H1 (cell line): ENCODE data around the gene COX19. TPM values are rescaled to one million over a fixed set of nuclear protein-coding genes. Genes with fewer than 3 reads are reported as not detected.
A peak's percentile ranks its signal among the peaks of the same experiment; 100 is the strongest.

Experiments used
- CTCF ChIA-PET: fragments of 300-600 bp; sonication (Branson Sonifier 250); formaldehyde crosslinking; loops from one replicate; lab custom pipeline; 2021; ENCODE audit not compliant: partially characterized antibody; lab: Charles Lee
- POLR2A ChIA-PET: fragments of 300-600 bp; sonication (Branson Sonifier 250); formaldehyde crosslinking; loops from one replicate; lab custom pipeline; 2021; ENCODE audit warnings: inconsistent platforms; ENCODE audit not compliant: partially characterized antibody; lab: Charles Lee
- DNase-seq, 2 experiments: peaks; one replicate each; pipeline versions ENCODE4 v3.0.0 to v3.0.0-alpha.2; 2010 to 2022; ENCODE audit warnings: low spot score in 2 of 2, low read depth in 1 of 2, mixed read lengths in 1 of 2
- FAIRE-seq: peaks from 2 replicates; lab custom pipeline; 2011; peaks lifted over from hg19 to GRCh38; lab: Jason Lieb, UNC
- H2AFZ ChIP-seq: 2 replicates; pipeline ENCODE4 v1.8.1; 2012; ENCODE audit warnings: low read length, inconsistent platforms
- H2AK5ac ChIP-seq: 2 replicates; pipeline ENCODE4 v1.6.1; 2013; ENCODE audit warnings: low read depth, low read length
- H2BK120ac ChIP-seq: replicated peaks from 2 replicates; pipeline ENCODE3; 2013; ENCODE audit warnings: low read depth, low read length, inconsistent platforms
- H2BK12ac ChIP-seq: 2 replicates; pipeline ENCODE4 v1.6.1; 2013; ENCODE audit warnings: low read depth, low read length
- H2BK15ac ChIP-seq: 2 replicates; pipeline ENCODE4 v1.6.1; 2013; ENCODE audit warnings: low read length
- H2BK20ac ChIP-seq: 2 replicates; pipeline ENCODE4 v1.6.1; 2013; ENCODE audit warnings: low read length
- H2BK5ac ChIP-seq: 2 replicates; pipeline ENCODE4 v1.6.1; 2013; ENCODE audit warnings: low read depth, low read length
- H3K14ac ChIP-seq: 2 replicates; pipeline ENCODE4 v1.6.1; 2013; ENCODE audit warnings: inconsistent platforms; ENCODE audit not compliant: insufficient read length
- H3K18ac ChIP-seq: 2 replicates; pipeline ENCODE4 v1.6.1; 2013; ENCODE audit warnings: low read length; ENCODE audit errors: extremely low read depth
- H3K23ac ChIP-seq: 2 replicates; pipeline ENCODE4 v1.6.1; 2013; ENCODE audit warnings: inconsistent platforms; ENCODE audit not compliant: insufficient read length
- H3K23me2 ChIP-seq: 2 replicates; pipeline ENCODE4 v1.6.1; 2013; ENCODE audit warnings: low read depth, low read length
- H3K27ac ChIP-seq: 2 replicates; pipeline ENCODE4 v1.6.1; 2011; ENCODE audit warnings: low read depth, low read length, inconsistent platforms
- H3K27me3 ChIP-seq, 4 experiments: replicated peaks in 1 of 4; 1 replicate in 1 of 4; 2 replicates in 3 of 4; pipeline versions ENCODE4 v1.6.1 to v1.8.1; 2011 to 2013; ENCODE audit warnings: low read length in 3 of 4, mild to moderate bottlenecking in 3 of 4, inconsistent platforms in 2 of 4, mixed read lengths in 2 of 4, moderate library complexity in 1 of 4; ENCODE audit not compliant: control insufficient read depth in 3 of 4, insufficient read depth in 3 of 4; ENCODE audit errors: extremely low read depth in 1 of 4
- H3K36me3 ChIP-seq, 4 experiments: 2 replicates each; pipeline versions ENCODE4 v1.6.1 to v1.8.1; 2011 to 2013; ENCODE audit warnings: mild to moderate bottlenecking in 4 of 4, low read length in 3 of 4, moderate library complexity in 2 of 4, control low read depth in 1 of 4, inconsistent platforms in 1 of 4; ENCODE audit not compliant: insufficient read depth in 4 of 4, control insufficient read depth in 2 of 4
- H3K4ac ChIP-seq: replicated peaks from 2 replicates; pipeline ENCODE3; 2013; ENCODE audit warnings: low read length, low read depth, mixed read lengths, inconsistent platforms; ENCODE audit not compliant: insufficient read length
- H3K4me1 ChIP-seq, 4 experiments: replicated peaks in 1 of 4; 1 replicate in 1 of 4; 2 replicates in 3 of 4; pipeline versions ENCODE4 v1.6.1 to v1.8.1; 2011 to 2013; ENCODE audit warnings: low read length in 3 of 4, inconsistent platforms in 2 of 4, mixed read lengths in 1 of 4; ENCODE audit not compliant: insufficient read depth in 4 of 4, control insufficient read depth in 3 of 4
- H3K4me2 ChIP-seq, 2 experiments: 2 replicates each; pipeline versions ENCODE4 v1.6.1 to v1.8.1; 2011 to 2013; ENCODE audit warnings: low read depth in 2 of 2, low read length in 2 of 2, control low read depth in 1 of 2, inconsistent platforms in 1 of 2, mild to moderate bottlenecking in 1 of 2; ENCODE audit not compliant: insufficient read depth in 1 of 2
- H3K4me3 ChIP-seq, 4 experiments: fragments of 200-600, 300-600 bp in 1 of 4; sonication (generic), shearing (Covaris generic), sonication (Bioruptor Twin) in 1 of 4; 2 replicates each; pipeline versions ENCODE4 v1.5.1 to v1.8.1; 2011 to 2016; ENCODE audit warnings: low read length in 4 of 4, low read depth in 3 of 4, control low read depth in 2 of 4, inconsistent platforms in 2 of 4, mild to moderate bottlenecking in 2 of 4, mixed read lengths in 1 of 4, moderate library complexity in 1 of 4; ENCODE audit not compliant: insufficient read depth in 2 of 4; ENCODE audit errors: extremely low read depth in 1 of 4
- H3K56ac ChIP-seq: replicated peaks from 2 replicates; pipeline ENCODE3; 2013; ENCODE audit warnings: low read depth, mild to moderate bottlenecking, mixed read lengths, low read length, inconsistent platforms; ENCODE audit not compliant: insufficient read length
- H3K79me1 ChIP-seq: 2 replicates; pipeline ENCODE4 v1.6.1; 2013; ENCODE audit warnings: low read depth, low read length, control low read depth
- H3K79me2 ChIP-seq, 2 experiments: 2 replicates each; pipeline versions ENCODE4 v1.6.1 to v1.8.1; 2012 to 2013; ENCODE audit warnings: low read length in 2 of 2, mild to moderate bottlenecking in 2 of 2, inconsistent platforms in 1 of 2; ENCODE audit not compliant: insufficient read depth in 2 of 2, control insufficient read depth in 1 of 2
- H3K9ac ChIP-seq, 4 experiments: replicated peaks in 1 of 4; 1 replicate in 1 of 4; 2 replicates in 3 of 4; pipeline versions ENCODE4 v1.6.1 to v1.8.1; 2011 to 2013; ENCODE audit warnings: low read depth in 3 of 4, low read length in 3 of 4, control low read depth in 2 of 4, mild to moderate bottlenecking in 2 of 4, moderate library complexity in 2 of 4, inconsistent platforms in 1 of 4; ENCODE audit errors: extremely low read depth in 1 of 4
- H3K9me3 ChIP-seq, 2 experiments: 2 replicates each; pipeline versions ENCODE4 v1.6.1 to v1.8.1; 2012 to 2013; ENCODE audit warnings: mild to moderate bottlenecking in 2 of 2, moderate library complexity in 2 of 2, control low read depth in 1 of 2, inconsistent platforms in 1 of 2, low read depth in 1 of 2, low read length in 1 of 2, mixed read lengths in 1 of 2; ENCODE audit not compliant: insufficient read depth in 2 of 2
- H4K20me1 ChIP-seq, 2 experiments: replicated peaks in 1 of 2; 2 replicates each; pipeline versions ENCODE3 to v1.8.1; 2011 to 2013; ENCODE audit warnings: inconsistent platforms in 2 of 2, low read length in 2 of 2, mild to moderate bottlenecking in 1 of 2; ENCODE audit not compliant: insufficient read depth in 2 of 2, control insufficient read depth in 1 of 2
- H4K5ac ChIP-seq: 2 replicates; pipeline ENCODE4 v1.6.1; 2013; ENCODE audit warnings: low read length, low read depth, mixed read lengths, inconsistent platforms; ENCODE audit not compliant: insufficient read length
- H4K8ac ChIP-seq: 2 replicates; pipeline ENCODE4 v1.8.0; 2013; ENCODE audit warnings: mild to moderate bottlenecking, moderate library complexity, low read length, inconsistent platforms; ENCODE audit not compliant: insufficient read depth; ENCODE audit errors: extremely low read depth
- H4K91ac ChIP-seq: replicated peaks from 2 replicates; pipeline ENCODE3; 2013; ENCODE audit warnings: low read length, mixed read lengths, inconsistent platforms; ENCODE audit not compliant: insufficient read length
- MAX ChIP-seq: IDR thresholded peaks from 2 replicates; pipeline ENCODE4 v1.6.1; 2012; ENCODE audit warnings: inconsistent platforms
- WGBS, 2 experiments: shearing (Covaris generic) in 1 of 2; methylation state at CpG; one replicate each; pipeline versions ENCODE4 v1.1.6 to v1.1.7; 2013 to 2015; ENCODE audit warnings: low lambda C conversion rate in 2 of 2, mixed read lengths in 2 of 2, inconsistent platforms in 1 of 2, low coverage in 1 of 2, missing lambda C conversion rate in 1 of 2; ENCODE audit not compliant: insufficient replicate concordance in 2 of 2, insufficient coverage in 1 of 2, insufficient read length in 1 of 2; ENCODE audit errors: extremely low coverage in 1 of 2, missing lambda C conversion rate in 1 of 2; 5-methylcytosine and 5-hydroxymethylcytosine counted together
- polyA plus RNA-seq, 7 experiments: library from polyadenylated mRNA; depleted of rRNA in 3 of 7; stranded (reverse) in 5 of 7; unstranded in 2 of 7; fragments of >200 nt in 5 of 7; fragments of 200-250 nt in 2 of 7; gene quantifications; 1 replicate in 5 of 7; 2 replicates in 1 of 7; 4 replicates in 1 of 7; pipeline versions ENCODE4 v1.2.1 to v1.2.3, GENCODE V29; 2011 to 2013; ENCODE audit warnings: missing spikeins in 2 of 7, mixed read lengths in 2 of 7
- total RNA-seq: library from RNA; stranded (reverse); fragmentation: NEBNext Ultra II Directional; extraction: Animal tissue kit (Norgen Biotek cat#: 25700); gene quantifications from 2 replicates; pipeline ENCODE4 v1.2.1, GENCODE V29; 2021

COX19 gene
- total and polyA plus RNA-seq, 2 of the 8 experiments (the other 6 are each of a cell fraction or from before 2014, with no cell fraction given): 3.9 to 7.9 TPM

- H2BK12ac ChIP-seq: peak overlapping the region; percentile 84; the same call in 1 of the 2 replicates
- 0 out of 2 replicates have a peak overlapping the region, but pooled peaks have one; percentile 16 for H2BK5ac ChIP-seq
- H3K27ac ChIP-seq: no peak overlapping the region
- no peak overlapping the region for H2BK20ac ChIP-seq
- WGBS, 2 experiments: 89% methylated on average over 27 of the region's 37 CpGs; no CpG with 5 or more reads in 1 of the 2 experiments
- H3K27me3 ChIP-seq: peaks cover 0 to 7% (median 4%) of the 10 kb centered on the region in 4 experiments; a peak in 5 of 7 replicates
- H3K9ac ChIP-seq: no peak overlapping the region
- no peaks in the 10 kb centered on the region for H3K23me2 ChIP-seq
- H4K91ac ChIP-seq: peak overlapping the region; percentile 74
- H3K4me3 ChIP-seq: no peak overlapping the region
- POLR2A ChIA-PET: interaction anchor here (0.6 to 1.1 kb wide), 2 partner anchors 11 to 757 kb away, joined by 3 read pairs; no protein-coding TSS in a partner anchor
- no peak overlapping the region for H3K4ac ChIP-seq
- H3K23ac ChIP-seq: no peak overlapping the region
- no peaks in the 10 kb centered on the region for H3K79me1 ChIP-seq
- H3K18ac ChIP-seq: peak overlapping the region; percentile 48; the same call in 1 of the 2 replicates
- H3K14ac ChIP-seq: no peak overlapping the region
- DNase-seq (no peak), FAIRE-seq (no peak)
- no peak overlapping the region for H4K5ac ChIP-seq
- H3K36me3 ChIP-seq: no peaks in the 10 kb centered on the region
- H3K9me3 ChIP-seq: no peaks in the 10 kb centered on the region
- peaks cover 0 to 26% (median 18%) of the 10 kb centered on the region in 4 experiments; a peak in 6 of 7 replicates for H3K4me1 ChIP-seq
- H2AFZ ChIP-seq: no peak overlapping the region
- no peaks in the 10 kb centered on the region for H3K79me2 ChIP-seq
- H2BK15ac ChIP-seq: 0 out of 2 replicates have a peak overlapping the region, but pooled peaks have one; percentile 81
- no peak overlapping the region for H3K56ac ChIP-seq
- no peak overlapping the region for H3K4me2 ChIP-seq
- 0 out of 2 replicates have a peak overlapping the region, but pooled peaks have one; percentile 2 for H2AK5ac ChIP-seq
- CTCF ChIA-PET: interaction anchor here (0.6 to 0.8 kb wide), 2 partner anchors 10 to 38 kb away, joined by 3 read pairs; no protein-coding TSS in a partner anchor
- no peak for TF ChIP-seq MAX
- H2BK120ac ChIP-seq: no peak overlapping the region
- no peak overlapping the region for H4K8ac ChIP-seq
- H4K20me1 ChIP-seq: no peaks in the 10 kb centered on the region
These were observed 27.7 kb downstream of the COX19 start for GRCh38 chr7:947391-948210.
